Subcutaneous abdominal adipose tissue (tissue), 5 donors: ENCODE measurements around the gene NKAIN2.

Source experiments
- H3K27ac ChIP-seq: one replicate; pipeline ENCODE4 v1.7.0; 2013; ENCODE audit warnings: low read depth, mild to moderate bottlenecking, inconsistent platforms, low read length, moderate library complexity
- H3K27me3 ChIP-seq, 5 donors: one replicate each; pipeline ENCODE4 v1.7.0; 2013; ENCODE audit warnings: low read length in 5 of 5, inconsistent platforms in 1 of 5; ENCODE audit not compliant: control insufficient read depth in 5 of 5, insufficient read depth in 4 of 5
- H3K36me3 ChIP-seq, 5 donors: one replicate each; pipeline ENCODE4 v1.7.0; 2013; ENCODE audit warnings: low read length in 5 of 5; ENCODE audit not compliant: control insufficient read depth in 5 of 5, insufficient read depth in 5 of 5
- H3K4me1 ChIP-seq, 5 donors: one replicate each; pipeline ENCODE4 v1.7.0; 2013; ENCODE audit warnings: low read length in 5 of 5, mild to moderate bottlenecking in 3 of 5, moderate library complexity in 1 of 5; ENCODE audit not compliant: control insufficient read depth in 5 of 5, insufficient read depth in 5 of 5
- H3K4me3 ChIP-seq, 5 donors: one replicate each; pipeline ENCODE4 v1.7.0; 2013; ENCODE audit warnings: low read length in 5 of 5, low read depth in 1 of 5
- H3K9ac ChIP-seq, 5 donors: one replicate each; pipeline ENCODE4 v1.7.0; 2013; ENCODE audit warnings: low read length in 5 of 5, mild to moderate bottlenecking in 4 of 5, moderate library complexity in 3 of 5
- H3K9me3 ChIP-seq, 5 donors: one replicate each; pipeline ENCODE4 v1.7.0; 2013; ENCODE audit warnings: low read length in 5 of 5; ENCODE audit not compliant: control insufficient read depth in 5 of 5
- donor health status: healthy.
- donor health status: healthy.
- donor health status: healthy.
- donor health status: healthy.
- donor health status: healthy.

The NKAIN2 gene

DNA sequence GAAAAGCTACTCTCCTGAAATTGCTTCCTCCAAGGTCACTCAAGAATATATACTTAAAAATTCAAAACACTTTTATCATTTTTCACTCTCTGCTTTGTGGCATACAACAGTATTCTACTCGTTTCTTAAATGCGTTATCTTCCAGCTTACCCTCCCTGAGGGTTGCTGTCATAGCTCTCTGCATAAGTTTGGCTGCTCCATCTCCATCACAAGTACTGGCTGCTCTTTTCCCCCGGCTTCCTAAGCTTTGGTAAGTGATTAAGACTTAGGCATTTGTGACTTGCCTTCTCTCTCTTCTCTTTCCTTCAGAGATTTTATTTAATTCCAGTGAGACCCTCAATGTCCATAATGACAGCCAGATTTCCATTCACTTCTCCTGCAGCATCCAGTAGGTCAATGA lies 128.3 kb downstream of the NKAIN2 start:
- Histone ChIP-seq H3K4me1 (no peaks in the 10 kb centered on the region), H3K9me3 (no peaks in the 10 kb centered on the region), H3K27me3 (no peaks in the 10 kb centered on the region), H3K4me3 (no peak overlapping the region), H3K36me3 (no peaks in the 10 kb centered on the region), H3K27ac (no peak overlapping the region), H3K9ac (no peak overlapping the region)

DNA sequence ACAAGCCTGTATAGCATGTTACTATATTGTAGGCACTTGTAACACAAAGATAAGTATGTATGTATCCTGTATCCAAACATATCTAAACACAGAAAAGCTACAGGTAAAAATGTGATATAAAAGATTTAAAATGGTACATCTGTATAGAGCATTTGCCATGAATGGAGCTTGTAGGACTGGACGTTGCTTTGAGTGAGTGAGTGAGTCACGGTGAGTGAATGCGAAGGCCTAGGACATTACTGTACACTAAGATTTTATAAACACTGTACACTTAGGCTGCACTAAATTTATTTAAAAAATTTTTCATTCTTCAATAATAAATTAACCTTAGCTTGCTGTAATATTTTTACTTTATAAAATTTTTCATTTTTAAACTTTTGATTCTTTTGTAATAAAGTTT lies 136.9 kb downstream of the NKAIN2 start:
- Histone ChIP-seq H3K9ac (no peak overlapping the region), H3K36me3 (no peaks in the 10 kb centered on the region), H3K27me3 (no peaks in the 10 kb centered on the region), H3K27ac (no peak overlapping the region), H3K4me1 (no peaks in the 10 kb centered on the region), H3K9me3 (no peaks in the 10 kb centered on the region), H3K4me3 (no peak overlapping the region)

DNA sequence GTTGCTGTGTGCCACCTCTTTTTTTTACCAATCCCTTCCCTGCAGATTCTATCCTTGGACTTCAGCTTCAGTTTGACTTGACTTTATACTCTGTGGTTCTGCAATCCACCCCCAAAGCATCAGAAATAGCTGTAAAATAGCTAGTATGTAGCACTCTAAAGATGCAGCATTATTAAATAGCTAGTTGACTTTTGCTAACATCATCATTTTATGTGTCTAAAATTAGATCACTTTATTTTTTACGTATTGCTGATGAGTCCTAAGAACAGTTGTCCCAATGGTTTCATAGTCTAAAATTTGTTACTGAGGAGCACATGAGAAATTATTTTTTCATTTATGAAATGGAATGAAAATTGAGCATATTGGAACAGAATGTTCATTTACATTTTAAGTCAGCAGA lies 138.2 kb downstream of the NKAIN2 start:
- H3K36me3 ChIP-seq = no peaks in the 10 kb centered on the region
- no peak overlapping the region for H3K27ac ChIP-seq
- no peaks in the 10 kb centered on the region for H3K27me3 ChIP-seq
- no peaks in the 10 kb centered on the region for H3K4me1 ChIP-seq
- no peak overlapping the region for H3K4me3 ChIP-seq
- no peaks in the 10 kb centered on the region for H3K9me3 ChIP-seq
- no peak overlapping the region for H3K9ac ChIP-seq

DNA sequence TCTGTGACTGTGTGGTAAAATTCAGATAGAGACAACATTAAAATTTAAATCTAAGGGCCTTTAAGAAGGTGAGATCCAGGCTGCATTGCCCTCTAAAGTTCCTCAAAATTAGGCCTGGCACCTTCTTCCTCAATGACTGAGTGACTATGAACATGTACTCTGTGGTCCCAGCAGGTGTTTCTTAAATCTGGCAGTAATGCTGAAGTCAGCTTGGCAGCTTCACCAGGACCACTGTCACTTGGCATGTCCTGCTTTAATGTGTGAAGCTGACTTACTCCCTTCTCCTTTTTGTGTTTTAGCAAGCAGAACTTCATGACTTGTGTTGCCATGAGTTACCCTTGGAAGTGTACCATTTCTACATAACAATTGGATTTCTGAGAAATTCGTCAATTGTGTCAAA lies 141.7 kb downstream of the NKAIN2 start:
- Histone ChIP-seq H3K27me3 (no peaks in the 10 kb centered on the region), H3K4me1 (no peaks in the 10 kb centered on the region), H3K9me3 (peaks cover 0 to 4% (median 3%) of the 10 kb centered on the region in 5 donors), H3K36me3 (no peaks in the 10 kb centered on the region), H3K4me3 (no peak overlapping the region), H3K27ac (no peak overlapping the region), H3K9ac (no peak overlapping the region)

DNA sequence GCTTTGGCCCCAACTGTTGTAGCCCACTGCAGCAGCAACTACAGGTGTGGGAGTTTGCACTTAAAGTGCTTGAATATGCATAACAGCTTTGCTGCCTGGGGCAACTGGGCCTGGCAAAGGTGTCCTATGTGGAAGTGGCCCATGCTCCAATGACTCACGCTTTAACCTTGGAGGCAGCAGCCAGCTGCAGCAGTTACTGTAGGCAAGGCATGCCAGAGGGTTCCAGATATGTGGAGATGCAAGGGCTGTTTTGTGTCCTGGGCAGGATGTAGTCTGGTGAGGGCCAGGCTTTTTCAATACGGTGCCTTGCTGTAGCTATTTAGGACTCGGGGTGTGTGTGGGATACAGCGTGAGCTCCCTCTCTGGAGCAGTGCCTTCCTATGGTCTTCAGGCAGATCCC lies 150.3 kb downstream of the NKAIN2 start:
- H3K27me3 ChIP-seq = no peaks in the 10 kb centered on the region
- no peak overlapping the region for H3K9ac ChIP-seq
- H3K4me3 ChIP-seq = no peak overlapping the region
- no peaks in the 10 kb centered on the region for H3K4me1 ChIP-seq
- H3K36me3 ChIP-seq = no peaks in the 10 kb centered on the region
- peaks cover 0 to 12% (median 8%) of the 10 kb centered on the region in 5 donors for H3K9me3 ChIP-seq
- no peak overlapping the region for H3K27ac ChIP-seq

DNA sequence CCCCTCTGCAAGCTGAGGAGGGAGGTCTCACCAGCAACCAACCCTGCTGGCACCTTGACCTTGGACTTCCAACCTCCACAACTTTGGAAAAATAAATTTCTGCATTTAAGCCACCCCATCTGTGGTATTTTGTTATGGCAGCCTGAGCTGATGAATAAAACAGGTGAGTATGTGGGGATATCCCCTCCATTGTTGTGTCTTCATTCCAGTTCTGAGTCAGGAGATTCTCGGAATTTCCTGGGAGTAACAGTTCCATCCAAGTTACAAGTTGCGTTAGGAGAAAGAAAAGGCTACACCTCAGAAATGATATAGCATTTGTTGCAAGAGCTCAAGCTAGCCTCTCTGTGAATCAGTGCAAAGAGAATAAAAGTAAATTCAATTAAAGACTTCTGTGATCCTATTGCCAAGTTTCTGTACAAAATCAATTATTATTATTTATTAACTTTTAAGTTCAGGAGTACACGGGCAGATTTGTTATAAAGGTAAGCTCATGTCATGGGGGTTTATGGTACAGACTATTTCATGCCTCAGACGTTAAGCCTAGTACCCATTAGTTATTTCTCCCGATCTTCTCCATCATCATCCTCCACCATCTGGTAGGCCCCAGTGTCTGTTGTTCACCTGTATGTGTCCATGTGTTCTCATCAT lies 153.0 kb downstream of the NKAIN2 start:
- Histone ChIP-seq H3K27ac (no peak overlapping the region), H3K4me3 (no peak overlapping the region), H3K9ac (no peak overlapping the region), H3K36me3 (no peaks in the 10 kb centered on the region), H3K27me3 (no peaks in the 10 kb centered on the region), H3K4me1 (no peaks in the 10 kb centered on the region), H3K9me3 (peaks cover 0 to 12% (median 6%) of the 10 kb centered on the region in 5 donors)

DNA sequence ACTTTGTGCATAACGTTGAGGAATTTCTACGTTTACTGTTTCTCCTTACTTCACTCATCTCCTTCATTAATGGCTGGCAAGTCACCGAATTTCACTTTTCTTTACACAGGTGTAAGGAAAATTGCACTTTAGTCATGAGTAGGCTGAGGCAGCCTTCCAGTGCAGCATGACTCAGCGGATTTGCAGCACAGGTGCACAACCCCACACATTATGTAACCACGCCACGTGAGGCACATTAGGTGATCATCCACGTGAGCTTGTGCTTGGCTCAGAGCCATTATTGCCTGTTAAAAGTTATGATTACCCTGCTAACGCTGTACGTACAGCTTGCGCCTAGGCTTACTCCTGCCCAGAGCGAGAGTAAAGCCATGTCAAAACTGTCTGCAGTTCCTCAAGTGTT lies 158.8 kb downstream of the NKAIN2 start:
- no peak overlapping the region for H3K27ac ChIP-seq
- H3K4me3 ChIP-seq = no peak overlapping the region
- no peaks in the 10 kb centered on the region for H3K9me3 ChIP-seq
- no peaks in the 10 kb centered on the region for H3K36me3 ChIP-seq
- no peak overlapping the region for H3K9ac ChIP-seq
- H3K4me1 ChIP-seq = no peaks in the 10 kb centered on the region
- no peaks in the 10 kb centered on the region for H3K27me3 ChIP-seq

DNA sequence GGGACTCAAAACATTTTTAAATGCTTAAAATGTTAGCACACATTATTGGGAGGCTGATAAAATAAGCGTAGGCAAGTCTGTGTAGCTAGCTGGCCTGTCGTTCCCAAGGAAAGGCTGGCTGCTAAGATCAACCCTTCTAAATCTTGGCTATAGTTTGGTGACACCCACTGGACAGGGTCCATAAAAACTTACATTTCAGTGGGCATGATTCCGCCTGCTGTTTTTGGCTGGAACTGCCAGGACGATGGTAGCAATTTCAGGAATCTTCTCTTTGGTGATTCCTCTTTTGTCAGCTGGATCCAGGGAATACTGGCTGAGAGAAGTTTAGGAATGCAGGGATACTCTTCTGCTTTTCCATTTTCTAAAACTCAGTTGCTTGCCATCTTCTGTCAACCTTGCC lies 162.2 kb downstream of the NKAIN2 start:
- Histone ChIP-seq H3K27ac (no peak overlapping the region), H3K27me3 (no peaks in the 10 kb centered on the region), H3K4me1 (peaks cover 0 to 7% (median 0%) of the 10 kb centered on the region in 5 donors), H3K4me3 (no peak overlapping the region), H3K36me3 (no peaks in the 10 kb centered on the region), H3K9me3 (no peaks in the 10 kb centered on the region), H3K9ac (no peak overlapping the region)

DNA sequence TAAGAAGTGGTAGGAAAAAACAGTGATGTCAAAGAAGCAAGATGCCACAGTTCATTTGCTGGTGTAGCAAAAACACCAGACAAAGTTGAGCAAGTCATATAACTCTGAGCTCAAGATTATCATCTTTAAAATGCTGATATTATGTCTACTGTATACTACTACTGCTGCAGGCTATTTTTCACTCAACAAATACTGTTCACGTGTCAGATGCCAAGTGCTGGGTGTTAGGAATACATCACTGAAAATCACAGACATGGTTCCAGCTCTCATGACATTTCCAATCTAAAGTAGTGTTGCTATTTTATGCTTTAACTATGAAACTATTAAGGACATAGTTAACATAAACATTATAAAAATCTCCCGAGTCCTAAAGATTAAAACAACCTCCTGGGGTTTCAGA lies 163.0 kb downstream of the NKAIN2 start:
- H3K9me3 ChIP-seq = no peaks in the 10 kb centered on the region
- H3K27ac ChIP-seq = no peak overlapping the region
- no peak overlapping the region for H3K4me3 ChIP-seq

DNA sequence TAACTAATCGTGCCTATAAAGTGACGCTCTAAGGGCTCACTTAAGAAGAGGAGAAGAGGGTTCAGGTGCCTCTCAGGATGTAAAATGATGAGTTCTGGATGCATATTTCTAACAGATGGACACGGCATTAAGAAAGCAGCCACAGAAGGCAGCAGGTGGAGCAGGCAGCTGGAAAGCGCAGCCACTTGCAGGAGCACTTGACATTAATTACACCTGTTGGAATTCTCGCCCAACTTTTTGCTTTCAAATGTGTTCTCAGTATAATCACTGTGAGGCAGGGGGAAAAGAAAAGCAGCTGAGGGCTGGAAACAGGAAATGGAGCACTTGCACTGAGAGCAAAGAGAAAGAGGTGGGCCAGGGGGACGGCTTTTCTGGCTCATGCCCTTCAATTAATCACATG lies 164.2 kb downstream of the NKAIN2 start:
- H3K4me1 ChIP-seq = peaks cover 0 to 7% (median 0%) of the 10 kb centered on the region in 5 donors
- H3K9me3 ChIP-seq = no peaks in the 10 kb centered on the region
- H3K36me3 ChIP-seq = no peaks in the 10 kb centered on the region
- H3K4me3 ChIP-seq = no peak overlapping the region
- H3K9ac ChIP-seq = no peak overlapping the region
- no peak overlapping the region for H3K27ac ChIP-seq
- no peaks in the 10 kb centered on the region for H3K27me3 ChIP-seq

More for the DNA sequence above, 163.0 kb downstream of the NKAIN2 start:
- Histone ChIP-seq H3K4me1 (peaks cover 0 to 7% (median 0%) of the 10 kb centered on the region in 5 donors), H3K36me3 (no peaks in the 10 kb centered on the region), H3K9ac (no peak overlapping the region), H3K27me3 (no peaks in the 10 kb centered on the region)
